HG03558 (cell line): ENCODE results near the gene MAP6.
"Not testable (repeated sequence)": the region's sequence is repeated elsewhere in the genome, so short reads cannot be mapped to it uniquely, and the experiment has no call there.

ENCODE experiments used
- ATAC-seq: cut with Tn5 transposase; IDR thresholded peaks from one replicate; pipeline ENCODE4 v1.9.1; 2021; ENCODE audit warnings: moderate number of reproducible peaks; ENCODE audit not compliant: unreplicated experiment; ENCODE audit errors: extremely low read depth

Gene MAP6

GRCh38 chr11:75596914-75597313 is 71.9 kb downstream of the MAP6 start:
- no peak for ATAC-seq

DNA sequence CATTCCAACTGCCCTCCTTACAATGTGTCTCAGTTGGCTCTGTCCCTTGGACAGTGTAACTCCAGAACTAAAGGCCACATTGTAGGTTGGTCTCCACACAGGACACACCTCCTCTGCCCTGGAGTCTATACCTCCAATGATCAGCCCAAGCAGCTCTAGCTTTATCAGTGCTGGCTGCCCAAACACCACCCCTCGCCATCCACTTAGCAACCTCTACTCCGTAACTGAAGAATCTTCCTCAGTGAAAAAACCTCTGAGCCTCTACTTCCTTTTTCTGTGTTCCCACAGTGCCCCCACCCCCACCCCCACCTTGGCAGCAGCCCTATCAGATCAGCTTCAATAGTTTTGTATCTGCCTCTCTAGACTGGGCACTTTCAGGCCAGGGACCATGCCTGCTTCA is 73.4 kb downstream of the MAP6 start:
- no peak for ATAC-seq

- no peak for ATAC-seq
Observed at GRCh38 chr11:75594211-75594610, 74.6 kb downstream of the MAP6 start.

- ATAC-seq = no peak
Observed at GRCh38 chr11:75593286-75593915, 75.4 kb downstream of the MAP6 start.

DNA sequence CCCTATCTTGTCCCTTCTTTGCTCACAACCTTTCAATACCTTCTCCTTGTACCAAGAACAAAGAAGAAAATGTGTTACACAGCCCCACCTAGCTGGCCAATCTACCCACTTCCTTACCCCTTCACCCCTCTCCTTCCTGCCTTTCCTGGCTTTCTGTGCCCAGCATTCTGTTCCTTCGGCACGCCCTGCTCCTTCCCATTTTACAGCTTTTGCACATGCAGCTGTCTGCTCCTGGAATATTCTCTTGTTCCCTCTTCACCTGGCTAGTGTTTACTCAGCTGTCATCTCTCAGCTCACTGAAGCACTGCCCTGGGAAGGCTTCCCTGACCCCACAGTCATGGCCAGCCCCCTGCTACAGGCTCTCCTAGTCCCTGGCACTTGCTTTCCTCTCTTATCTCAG is 76.1 kb downstream of the MAP6 start:
- no peak for ATAC-seq

DNA sequence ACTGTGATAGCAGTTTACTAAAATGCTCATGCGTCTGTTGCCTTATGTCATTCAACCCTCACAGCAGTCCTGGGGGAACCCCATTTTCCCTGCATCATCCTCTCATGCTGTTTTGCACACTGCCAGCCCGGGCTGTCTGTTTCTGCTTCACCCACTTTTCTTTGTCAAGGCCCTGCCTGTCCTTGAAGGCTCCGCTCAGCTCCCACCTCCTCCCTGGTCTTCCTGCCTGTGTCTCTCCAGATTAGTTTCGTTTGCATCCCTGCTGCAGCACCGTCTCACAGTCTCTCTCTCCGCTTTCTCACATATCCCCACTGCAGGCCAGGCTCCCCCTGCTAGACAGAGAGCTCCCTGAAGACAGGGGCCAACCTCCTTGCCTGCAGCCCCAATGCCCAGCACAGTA is 76.9 kb downstream of the MAP6 start:
- no peak for ATAC-seq

GRCh38 chr11:75591371-75591770 is 77.5 kb downstream of the MAP6 start:
- no peak for ATAC-seq

- no peak for ATAC-seq
Observed at GRCh38 chr11:75589933-75590332, 78.9 kb downstream of the MAP6 start.

GRCh38 chr11:75589051-75589450 is 79.8 kb downstream of the MAP6 start:
- no peak for ATAC-seq

DNA sequence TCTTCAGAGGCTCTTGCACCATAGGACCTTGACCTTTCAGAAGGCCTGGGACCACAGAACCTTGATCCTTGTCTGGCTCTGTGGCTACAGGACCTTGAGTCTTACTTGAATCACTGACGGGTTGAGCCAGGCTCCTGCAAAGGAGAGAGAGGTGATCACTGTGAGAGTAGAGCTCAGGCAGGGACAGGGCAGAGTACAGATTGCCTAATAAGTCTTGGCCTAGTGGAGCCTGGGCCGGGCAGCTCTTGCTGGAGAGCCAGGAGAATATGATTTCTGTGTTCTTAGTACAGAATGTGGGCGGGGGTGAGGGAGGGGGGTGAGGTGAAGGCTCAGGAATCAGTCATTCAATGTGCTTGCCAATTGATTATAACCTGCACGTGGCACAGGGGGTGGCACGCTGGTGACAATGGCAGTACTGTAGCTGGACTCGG is 80.8 kb downstream of the MAP6 start:
- no peak for ATAC-seq

GRCh38 chr11:75586395-75586794 is 82.4 kb downstream of the MAP6 start:
- no peak for ATAC-seq

- ATAC-seq = no peak
Observed at GRCh38 chr11:75585293-75585670, 83.6 kb downstream of the MAP6 start.

GRCh38 chr11:75584659-75585292 is 84.1 kb downstream of the MAP6 start:
- not testable (repeated sequence) for ATAC-seq

DNA sequence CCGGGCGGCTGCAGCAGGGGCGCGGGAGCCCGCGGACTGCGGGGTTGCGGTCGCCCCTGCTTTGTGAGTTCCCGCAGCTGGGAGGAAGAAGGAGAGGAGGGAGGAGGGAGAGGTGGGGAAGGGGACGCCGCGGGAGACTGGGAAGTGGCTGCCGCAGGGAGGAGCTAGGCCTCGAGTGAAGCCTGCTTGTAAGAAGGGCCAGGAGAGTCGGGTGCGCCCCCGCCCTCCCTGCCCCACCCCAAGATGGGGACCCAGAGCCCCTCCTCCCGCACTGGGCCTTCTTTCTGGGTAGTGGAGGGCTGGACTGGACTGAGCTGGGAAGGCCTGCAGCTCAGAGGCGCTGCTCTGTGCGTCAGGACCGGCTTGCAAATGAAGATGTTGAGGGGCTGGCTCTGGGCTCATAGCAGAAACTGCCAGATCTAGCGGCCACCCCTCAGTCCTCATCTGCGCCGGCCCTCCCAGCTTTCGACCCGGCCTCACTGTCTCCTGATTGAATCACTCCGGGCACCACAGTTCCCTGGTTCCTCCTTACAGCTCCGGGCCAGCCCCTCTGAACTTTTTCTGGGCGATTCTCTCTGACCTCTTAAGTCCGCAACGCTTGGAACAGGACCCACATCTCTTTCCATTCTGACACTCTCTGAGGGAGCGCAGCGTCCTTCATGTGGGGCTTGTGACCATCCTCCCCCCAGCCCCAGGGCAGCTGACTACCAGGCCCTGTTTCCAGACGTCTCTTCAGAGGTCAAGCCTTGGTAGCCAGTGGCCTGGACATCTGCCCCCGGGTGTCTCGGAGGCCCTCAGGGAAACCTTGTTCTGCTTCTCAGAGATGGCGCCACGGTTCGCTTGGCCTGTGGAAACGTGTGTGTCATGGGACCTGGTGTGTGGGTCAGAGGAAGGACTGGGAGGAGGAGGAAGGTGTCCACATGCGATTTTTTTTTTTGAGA is 84.8 kb downstream of the MAP6 start:
- no peak for ATAC-seq

DNA sequence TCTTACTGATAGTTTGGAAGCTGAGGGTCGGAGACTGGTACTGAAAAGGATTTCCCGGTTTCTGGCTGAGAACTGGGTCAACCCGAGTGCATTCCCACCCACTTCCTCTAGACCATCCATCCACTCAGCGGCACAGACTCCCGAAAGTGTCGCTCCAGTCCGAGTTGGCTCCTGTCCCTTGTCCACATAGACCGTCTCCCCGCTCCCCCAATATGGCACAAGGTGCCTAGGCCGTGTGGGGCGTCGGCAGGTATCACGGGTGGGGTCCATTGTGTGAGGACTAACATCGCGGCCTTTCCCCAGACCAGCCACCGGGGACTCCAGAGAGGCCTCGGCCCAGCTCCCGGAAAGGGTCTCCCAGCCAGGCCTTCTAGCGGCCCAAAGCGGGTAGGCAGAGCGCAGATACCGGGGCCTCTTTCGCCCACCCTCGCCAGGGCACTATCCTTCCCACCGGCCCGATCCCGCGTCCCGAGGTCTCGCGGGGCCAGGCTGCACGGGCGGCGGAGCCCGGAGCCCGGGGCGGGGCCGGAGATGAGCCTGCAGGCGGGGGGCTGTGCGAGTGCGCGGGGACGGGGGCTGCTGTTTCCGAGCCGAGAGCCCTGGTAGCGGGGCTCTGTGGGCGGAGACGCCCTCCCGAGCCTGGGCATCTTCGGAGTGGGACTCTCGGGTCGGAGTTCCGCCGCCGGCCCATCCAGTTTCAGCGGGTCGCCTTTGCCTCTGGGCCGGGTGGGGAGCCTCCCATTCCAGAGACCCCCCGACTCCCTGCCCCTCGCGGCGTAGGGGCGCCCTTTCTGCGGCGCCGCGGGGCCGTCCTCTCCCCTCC is 85.7 kb downstream of the MAP6 start:
- no peak for ATAC-seq

DNA sequence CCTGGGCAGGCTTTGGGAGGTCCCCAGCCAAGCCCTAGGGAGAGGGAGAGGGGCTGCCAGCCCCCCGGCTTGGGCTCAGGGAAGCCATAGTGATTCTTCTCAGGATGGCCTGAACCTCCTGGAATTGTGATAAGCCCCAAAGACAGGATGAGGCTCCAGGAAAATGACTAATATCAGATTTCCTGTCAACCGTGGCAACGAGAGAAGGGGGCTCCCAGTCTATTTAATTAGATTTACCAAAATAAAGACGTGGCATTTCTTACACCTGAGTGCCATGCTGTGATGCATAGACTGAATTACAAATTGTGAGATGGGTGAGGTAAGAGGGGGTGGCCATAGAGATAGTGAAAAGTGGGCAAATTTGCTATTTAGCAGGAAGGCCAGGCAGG is 86.3 kb downstream of the MAP6 start:
- ATAC-seq = no peak

DNA sequence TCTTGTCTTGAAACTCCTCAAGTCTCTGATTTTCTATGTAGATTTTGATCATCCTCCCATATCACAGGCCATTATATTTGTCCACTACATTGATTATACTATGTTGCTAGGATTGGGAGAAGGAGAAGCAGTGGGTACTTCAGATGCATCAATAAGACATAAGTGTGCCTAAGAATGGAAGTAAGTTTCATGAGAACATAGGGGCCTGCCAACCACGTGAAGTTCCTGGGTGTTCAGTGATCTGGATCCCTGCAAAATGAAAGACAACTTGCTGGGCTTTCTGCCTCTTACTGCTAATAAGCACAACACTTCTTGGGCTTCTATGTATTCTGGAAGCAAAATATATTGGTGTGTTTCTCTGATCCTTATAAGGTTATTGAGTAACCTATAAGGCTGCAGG is 89.0 kb downstream of the MAP6 start:
- no peak for ATAC-seq

DNA sequence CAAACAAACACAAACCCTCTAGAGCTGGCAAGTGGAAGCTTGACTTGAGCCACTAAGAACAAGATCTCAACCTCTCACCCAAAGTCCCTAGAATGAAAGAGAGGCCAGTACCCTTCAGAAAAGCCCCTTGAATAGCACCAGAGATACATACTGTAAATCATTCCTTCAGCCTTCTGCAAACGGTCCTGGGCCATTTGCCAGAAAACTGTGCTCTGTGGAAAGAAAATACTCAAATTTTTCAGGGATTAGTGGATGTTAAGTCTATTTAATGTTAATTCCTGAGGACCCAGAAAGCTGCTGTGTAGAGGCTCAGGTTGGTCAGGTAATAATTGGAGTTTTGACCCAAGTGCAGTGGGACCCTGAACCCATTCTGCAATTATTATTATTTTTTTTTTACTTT is 89.9 kb downstream of the MAP6 start:
- no peak for ATAC-seq

DNA sequence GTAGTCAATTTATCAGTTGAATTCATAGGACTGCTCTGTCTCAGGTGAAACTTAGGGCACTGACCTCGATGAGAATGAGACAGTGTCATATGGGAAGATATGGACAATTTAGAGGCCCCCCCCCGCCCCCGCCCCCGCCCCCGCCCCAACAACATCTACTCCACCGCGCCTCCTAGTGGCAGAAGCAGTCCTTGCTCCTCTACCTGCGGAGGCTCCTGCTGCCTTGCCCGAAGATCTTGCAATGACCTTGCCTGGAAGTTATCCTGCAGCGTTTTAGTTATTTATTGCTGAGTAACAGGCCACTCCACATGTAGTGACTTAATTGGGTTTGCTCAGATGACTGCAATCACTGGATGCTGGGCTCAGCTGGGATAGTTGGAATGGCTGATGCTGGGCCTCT is 91.6 kb downstream of the MAP6 start:
- ATAC-seq = no peak

DNA sequence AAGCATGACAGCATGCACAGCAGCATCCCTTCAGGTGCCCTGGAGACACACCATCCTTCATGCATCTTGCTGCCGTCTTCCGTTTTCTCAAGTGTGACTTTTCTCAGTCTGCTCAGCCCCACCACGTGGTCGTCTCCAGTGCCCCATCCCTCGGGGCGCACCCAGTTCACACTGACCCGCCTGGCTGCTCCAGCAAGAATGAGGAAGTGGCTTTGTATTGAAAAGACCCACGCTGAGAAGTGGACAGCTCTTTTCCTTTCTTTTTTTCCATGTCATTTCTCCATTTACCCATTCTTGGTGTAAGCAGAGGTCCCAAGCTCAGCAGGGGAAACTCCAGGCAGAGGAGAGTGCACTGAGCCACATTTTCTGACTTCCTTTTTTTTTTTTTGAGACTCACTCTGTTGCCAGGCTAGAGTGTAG is 92.3 kb downstream of the MAP6 start:
- ATAC-seq = no peak
